RPMI8226 (cell line): ENCODE data around the gene NET1.

Experiments
- DNase-seq: peaks from one replicate; pipeline ENCODE4 v3.0.0-alpha.2; 2015

Gene NET1

GRCh38 chr10:5443429-5443828 lies 31.1 kb downstream of the NET1 start:
- DNase-seq = no peak

- no peak for DNase-seq
Observed at GRCh38 chr10:5445006-5445405, 32.6 kb downstream of the NET1 start.

GRCh38 chr10:5446390-5446926 lies 34.1 kb downstream of the NET1 start:
- no peak for DNase-seq

GRCh38 chr10:5447056-5447455 lies 34.7 kb downstream of the NET1 start:
- no peak for DNase-seq

- no peak for DNase-seq
Observed at GRCh38 chr10:5447611-5448071, 35.3 kb downstream of the NET1 start.

GRCh38 chr10:5448333-5449001 lies 36.1 kb downstream of the NET1 start:
- DNase-seq = no peak

- no peak for DNase-seq
Observed at GRCh38 chr10:5449227-5449626, 36.9 kb downstream of the NET1 start.

GRCh38 chr10:5449823-5450222 lies 37.5 kb downstream of the NET1 start:
- no peak for DNase-seq

- DNase-seq = no peak
Observed at GRCh38 chr10:5450605-5451384, 38.4 kb downstream of the NET1 start.

GRCh38 chr10:5453749-5454489 lies 41.6 kb downstream of the NET1 start:
- DNase-seq = no peak

- DNase-seq = no peak
Observed at GRCh38 chr10:5456563-5456962, 44.2 kb downstream of the NET1 start.

GRCh38 chr10:5457741-5458140 lies 45.4 kb downstream of the NET1 start:
- DNase-seq = no peak

- DNase-seq = no peak
Observed at GRCh38 chr10:5458425-5458824, 46.1 kb downstream of the NET1 start.

- DNase-seq = no peak
Observed at GRCh38 chr10:5458949-5459747, 46.8 kb downstream of the NET1 start.

GRCh38 chr10:5460468-5461202 lies 48.3 kb downstream of the NET1 start:
- no peak for DNase-seq

- DNase-seq = no peak
Observed at GRCh38 chr10:5461203-5461588, 48.8 kb downstream of the NET1 start.

GRCh38 chr10:5461914-5462840 lies 49.8 kb downstream of the NET1 start:
- DNase-seq = no peak

- DNase-seq = no peak
Observed at GRCh38 chr10:5462841-5463293, 50.5 kb downstream of the NET1 start.

GRCh38 chr10:5464546-5464945 lies 52.2 kb downstream of the NET1 start:
- no peak for DNase-seq

- no peak for DNase-seq
Observed at GRCh38 chr10:5465976-5466450, 53.7 kb downstream of the NET1 start.
